HL-60/S4 treated with phorbol 12-myristate 13-acetate at 8.2 ng/mL for 4 days and 3 days (cell line): Measurements from ENCODE around the gene PLCG1.

Experiments used
- in situ Hi-C: fragments of 300-500 bp; cut with MboI; formaldehyde crosslinking; loops from 2 replicates; pipeline ENCODE4 v1.15.0; 2022; ENCODE audit warnings: low sequenced_read_pairs

Gene PLCG1

GRCh38 chr20:41141153-41141815, 3.9 kb downstream of the PLCG1 start:
- in situ Hi-C loops: no loop called here

- in situ Hi-C loops: no loop called here
Measured at GRCh38 chr20:41142245-41142644, 4.9 kb downstream of the PLCG1 start.

- in situ Hi-C loops: no loop called here
Measured at GRCh38 chr20:41142919-41143318, 5.6 kb downstream of the PLCG1 start.

- in situ Hi-C loops: no loop called here
Measured at GRCh38 chr20:41143354-41143753, 6.0 kb downstream of the PLCG1 start.

GRCh38 chr20:41145317-41145716, 8.0 kb downstream of the PLCG1 start:
- in situ Hi-C loops: no loop called here

- in situ Hi-C loops: no loop called here
Measured at GRCh38 chr20:41145821-41146620, 8.7 kb downstream of the PLCG1 start.

- in situ Hi-C loops: no loop called here
Measured at GRCh38 chr20:41147767-41148191, 10.4 kb downstream of the PLCG1 start.

GRCh38 chr20:41148942-41149341, 11.6 kb downstream of the PLCG1 start:
- in situ Hi-C loops: no loop called here

- in situ Hi-C loops: no loop called here
Measured at GRCh38 chr20:41150664-41151063, 13.3 kb downstream of the PLCG1 start.

- in situ Hi-C loops: no loop called here
Measured at GRCh38 chr20:41151134-41151869, 14.0 kb downstream of the PLCG1 start.

GRCh38 chr20:41152108-41152757, 14.9 kb downstream of the PLCG1 start:
- in situ Hi-C loops: no loop called here

GRCh38 chr20:41154436-41155176, 17.3 kb downstream of the PLCG1 start:
- in situ Hi-C loops: no loop called here

- in situ Hi-C loops: no loop called here
Measured at GRCh38 chr20:41155261-41155660, 17.9 kb downstream of the PLCG1 start.

GRCh38 chr20:41158082-41158625, 20.8 kb downstream of the PLCG1 start:
- in situ Hi-C loops: no loop called here

GRCh38 chr20:41159547-41159946, 22.2 kb downstream of the PLCG1 start:
- in situ Hi-C loops: no loop called here

- in situ Hi-C loops: no loop called here
Measured at GRCh38 chr20:41160686-41161085, 23.3 kb downstream of the PLCG1 start.

GRCh38 chr20:41161886-41162285, 24.5 kb downstream of the PLCG1 start:
- in situ Hi-C loops: no loop called here

- in situ Hi-C loops: no loop called here
Measured at GRCh38 chr20:41162396-41162795, 25.1 kb downstream of the PLCG1 start.

GRCh38 chr20:41163821-41164220, 26.5 kb downstream of the PLCG1 start:
- in situ Hi-C loops: no loop called here
